ENCODE measurements around the gene TEKT1.

GRCh38 chr17:6748617-6749016 lies 82.9 kb downstream of the TEKT1 start:
- TF ChIP-seq CTCF (IDR thresholded peaks at IDR 0.05) (no peak), POLR2AphosphoS5 (IDR thresholded peaks at IDR 0.05) (no peak)
